ENCODE measurements around the gene CTCFL. TPM values are rescaled to one million over a fixed set of nuclear protein-coding genes. Genes with fewer than 3 reads are reported as not detected.

The CTCFL gene
- total and polyA plus RNA-seq, 3 donors from 2014 or later = 19.8 to 33.9 (median 24.8) TPM

DNA sequence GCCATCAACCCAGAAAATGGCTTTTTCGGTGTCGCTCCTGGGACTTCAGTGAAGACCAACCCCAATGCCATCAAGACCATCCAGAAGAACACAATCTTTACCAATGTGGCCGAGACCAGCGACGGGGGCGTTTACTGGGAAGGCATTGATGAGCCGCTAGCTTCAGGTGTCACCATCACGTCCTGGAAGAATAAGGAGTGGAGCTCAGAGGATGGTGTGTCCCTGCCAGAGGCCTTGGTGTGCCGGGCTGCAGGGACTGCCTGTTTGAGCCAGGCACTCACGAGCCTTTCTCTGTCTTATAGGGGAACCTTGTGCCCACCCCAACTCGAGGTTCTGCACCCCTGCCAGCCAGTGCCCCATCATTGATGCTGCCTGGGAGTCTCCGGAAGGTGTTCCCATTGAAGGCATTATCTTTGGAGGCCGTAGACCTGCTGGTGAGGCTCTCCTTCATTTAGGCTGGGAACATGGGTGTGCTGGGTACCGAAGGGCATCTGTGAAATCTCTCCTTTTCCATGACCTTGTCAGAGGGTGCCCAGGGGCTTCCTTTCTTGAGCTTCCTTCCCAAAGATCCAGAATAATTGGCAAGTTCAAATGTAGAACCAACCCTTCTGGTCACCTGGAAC, 39.4 kb upstream of the CTCFL start:
- intact Hi-C loops (cut with DNase I; ENCODE audit: low total_unique reads) = no loop called here
- Histone ChIP-seq H3K4me3 (no peak overlapping the region), H3K27me3 (no peaks in the 10 kb centered on the region), H3K4me1 (peaks cover 6% of the 10 kb centered on the region), H3K9me3 (no peaks in the 10 kb centered on the region), H3K36me3 (ENCODE audit: low read depth, missing control alignments) (no peaks in the 10 kb centered on the region), H3K27ac (no peak overlapping the region)
- WGBS, 2 donors = 92% methylated on average over 14 of the region's 14 CpGs
- no peak for DNase-seq
- TF ChIP-seq POLR2A (IDR thresholded peaks at IDR 0.05) = no peak
- TF ChIP-seq, protein P1, sequence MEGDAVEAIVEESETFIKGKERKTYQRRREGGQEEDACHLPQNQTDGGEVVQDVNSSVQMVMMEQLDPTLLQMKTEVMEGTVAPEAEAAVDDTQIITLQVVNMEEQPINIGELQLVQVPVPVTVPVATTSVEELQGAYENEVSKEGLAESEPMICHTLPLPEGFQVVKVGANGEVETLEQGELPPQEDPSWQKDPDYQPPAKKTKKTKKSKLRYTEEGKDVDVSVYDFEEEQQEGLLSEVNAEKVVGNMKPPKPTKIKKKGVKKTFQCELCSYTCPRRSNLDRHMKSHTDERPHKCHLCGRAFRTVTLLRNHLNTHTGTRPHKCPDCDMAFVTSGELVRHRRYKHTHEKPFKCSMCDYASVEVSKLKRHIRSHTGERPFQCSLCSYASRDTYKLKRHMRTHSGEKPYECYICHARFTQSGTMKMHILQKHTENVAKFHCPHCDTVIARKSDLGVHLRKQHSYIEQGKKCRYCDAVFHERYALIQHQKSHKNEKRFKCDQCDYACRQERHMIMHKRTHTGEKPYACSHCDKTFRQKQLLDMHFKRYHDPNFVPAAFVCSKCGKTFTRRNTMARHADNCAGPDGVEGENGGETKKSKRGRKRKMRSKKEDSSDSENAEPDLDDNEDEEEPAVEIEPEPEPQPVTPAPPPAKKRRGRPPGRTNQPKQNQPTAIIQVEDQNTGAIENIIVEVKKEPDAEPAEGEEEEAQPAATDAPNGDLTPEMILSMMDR (IDR thresholded peaks at IDR 0.05) = no peak

GRCh38 chr20:57563522-57563921, 38.6 kb upstream of the CTCFL start:
- Histone ChIP-seq H3K4me1 (peaks cover 6% of the 10 kb centered on the region), H3K4me3 (no peak overlapping the region), H3K9me3 (no peaks in the 10 kb centered on the region), H3K27me3 (no peaks in the 10 kb centered on the region), H3K36me3 (ENCODE audit: low read depth, missing control alignments) (no peaks in the 10 kb centered on the region), H3K27ac (no peak overlapping the region)
- no peak for DNase-seq
- 95 to 96% methylated on average over 12 of the region's 12 CpGs for WGBS, 2 donors
- intact Hi-C loops (cut with DNase I; ENCODE audit: low total_unique reads) = no loop called here
- TF ChIP-seq, protein P1 (IDR thresholded peaks at IDR 0.05) = no peak
- TF ChIP-seq POLR2A (IDR thresholded peaks at IDR 0.05) = no peak

DNA sequence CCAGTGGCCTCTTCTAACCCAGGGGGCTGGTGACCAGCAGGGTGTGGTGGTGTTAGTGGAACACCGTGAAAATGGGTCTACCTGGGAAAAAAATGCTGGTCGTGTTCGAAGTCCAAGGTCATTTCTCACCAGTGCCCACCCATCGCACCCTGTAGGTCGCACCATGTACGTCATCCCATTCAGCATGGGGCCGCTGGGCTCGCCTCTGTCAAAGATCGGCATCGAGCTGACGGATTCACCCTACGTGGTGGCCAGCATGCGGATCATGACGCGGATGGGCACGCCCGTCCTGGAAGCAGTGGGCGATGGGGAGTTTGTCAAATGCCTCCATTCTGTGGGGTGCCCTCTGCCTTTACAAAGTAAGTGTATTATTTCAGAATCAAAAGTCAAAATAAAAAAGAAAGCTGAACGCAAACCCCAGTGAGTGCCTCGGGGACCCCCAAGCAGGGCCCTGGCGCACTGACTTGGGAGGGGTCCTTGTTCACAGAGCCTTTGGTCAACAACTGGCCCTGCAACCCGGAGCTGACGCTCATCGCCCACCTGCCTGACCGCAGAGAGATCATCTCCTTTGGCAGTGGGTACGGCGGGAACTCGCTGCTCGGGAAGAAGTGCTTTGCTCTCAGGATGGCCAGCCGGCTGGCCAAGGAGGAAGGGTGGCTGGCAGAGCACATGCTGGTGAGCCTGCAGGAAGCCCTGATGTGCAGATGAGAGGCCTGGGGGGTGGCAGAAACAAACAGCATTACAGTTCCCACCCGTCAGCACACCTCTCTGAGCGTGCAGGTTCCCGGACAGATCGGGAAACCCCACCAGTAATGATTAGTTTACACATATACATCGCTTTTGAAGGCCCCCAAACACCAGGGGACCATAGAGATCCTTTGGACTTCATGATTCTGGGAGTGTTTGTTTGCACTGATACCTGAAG, 37.9 kb upstream of the CTCFL start:
- TF ChIP-seq POLR2A (IDR thresholded peaks at IDR 0.05) = no peak
- no peaks in the 10 kb centered on the region for H3K27me3 ChIP-seq
- no peaks in the 10 kb centered on the region for H3K9me3 ChIP-seq
- intact Hi-C loops (cut with DNase I; ENCODE audit: low total_unique reads) = no loop called here
- no peak overlapping the region for H3K4me3 ChIP-seq
- peaks cover 6% of the 10 kb centered on the region for H3K4me1 ChIP-seq
- DNase-seq = no peak
- no peaks in the 10 kb centered on the region for H3K36me3 ChIP-seq (ENCODE audit: low read depth, missing control alignments)
- 95 to 96% methylated on average over 35 of the region's 35 CpGs for WGBS, 2 donors
- no peak overlapping the region for H3K27ac ChIP-seq

- intact Hi-C loops (cut with DNase I; ENCODE audit: low total_unique reads) = no loop called here
- no peak overlapping the region for H3K4me3 ChIP-seq
- peaks cover 6% of the 10 kb centered on the region for H3K4me1 ChIP-seq
- WGBS, 2 donors = 74 to 79% methylated on average over 22 to 24 of the region's 24 CpGs
- DNase-seq = no peak
- no peak overlapping the region for H3K27ac ChIP-seq
- TF ChIP-seq, protein P1 (IDR thresholded peaks at IDR 0.05) = no peak
- TF ChIP-seq POLR2A (IDR thresholded peaks at IDR 0.05) = no peak
- H3K36me3 ChIP-seq (ENCODE audit: low read depth, missing control alignments) = no peaks in the 10 kb centered on the region
- H3K9me3 ChIP-seq = no peaks in the 10 kb centered on the region
- H3K27me3 ChIP-seq = no peaks in the 10 kb centered on the region
Measured at GRCh38 chr20:57561356-57562279, 36.7 kb upstream of the CTCFL start.
